ENCODE measurements around the gene MYOM1. TPM values are rescaled to one million over a fixed set of nuclear protein-coding genes. Genes with fewer than 3 reads are reported as not detected.

The MYOM1 gene
- total and polyA plus RNA-seq, 2 donors (not counting 3 experiments of a cell fraction or from before 2014, with no cell fraction given): 0.08 TPM; not detected in 1

DNA sequence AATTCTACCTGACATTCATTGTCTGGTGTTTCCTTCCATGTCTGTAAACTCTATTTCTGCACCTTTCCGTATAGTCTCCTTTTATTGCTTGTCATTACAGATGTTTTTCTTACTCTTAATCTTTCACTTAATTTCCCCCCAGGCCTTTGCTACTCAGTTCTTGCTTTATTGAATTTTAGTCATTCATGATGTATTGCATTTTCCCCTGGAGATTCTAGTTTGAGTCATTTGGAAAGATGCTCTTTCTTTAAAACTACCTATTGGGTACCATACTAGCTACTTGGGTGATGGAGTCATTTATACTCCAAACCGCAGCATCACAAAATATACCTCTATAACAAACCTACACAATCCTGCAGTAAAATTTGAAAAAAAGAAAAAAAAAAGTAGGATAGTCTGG is 179.6 kb downstream of the MYOM1 start:
- TF ChIP-seq, protein P1, sequence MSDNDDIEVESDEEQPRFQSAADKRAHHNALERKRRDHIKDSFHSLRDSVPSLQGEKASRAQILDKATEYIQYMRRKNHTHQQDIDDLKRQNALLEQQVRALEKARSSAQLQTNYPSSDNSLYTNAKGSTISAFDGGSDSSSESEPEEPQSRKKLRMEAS (IDR thresholded peaks at IDR 0.05; ENCODE audit: insufficient read depth, insufficient read length): no peak
- TF ChIP-seq MYC (IDR thresholded peaks at IDR 0.05; ENCODE audit: low read depth, low read length): no peak
- TF ChIP-seq GATA2 (IDR thresholded peaks at IDR 0.05; ENCODE audit: insufficient read depth, insufficient read length, low read depth, low read length): no peak
- no peak for TF ChIP-seq FOS (IDR thresholded peaks at IDR 0.05; ENCODE audit: borderline replicate concordance, insufficient read depth, low read length)
- no peak for TF ChIP-seq JUN (IDR thresholded peaks at IDR 0.05; ENCODE audit: borderline replicate concordance, insufficient read depth, insufficient read length, low read depth)
- no peak for TF ChIP-seq POLR2AphosphoS5 (IDR thresholded peaks at IDR 0.05; ENCODE audit: insufficient read depth, low read depth, low read length)
- no peak for TF ChIP-seq EZH2 (IDR thresholded peaks at IDR 0.05; ENCODE audit: borderline replicate concordance, low read depth, low read length, severe bottlenecking)
- TF ChIP-seq POLR2A (IDR thresholded peaks at IDR 0.05; ENCODE audit: low read depth, low read length): no peak
- TF ChIP-seq CTCF (IDR thresholded peaks at IDR 0.05; ENCODE audit: extremely low read depth in 1 of 2, insufficient read depth in 1 of 2, low read depth in 1 of 2, low read length in 2 of 2): no peak
- no peaks in the 10 kb centered on the region for H3K27me3 ChIP-seq (ENCODE audit: control insufficient read depth in 2 of 2, insufficient read depth in 2 of 2, low read length in 2 of 2)
- H3K9me3 ChIP-seq (replicated peaks; ENCODE audit: control insufficient read depth, insufficient read depth, low read length): no peaks in the 10 kb centered on the region
- H3K79me2 ChIP-seq (ENCODE audit: control insufficient read depth, insufficient read depth, low read length): no peaks in the 10 kb centered on the region
- H2AFZ ChIP-seq (ENCODE audit: low read depth, low read length): no peak overlapping the region
- no peak overlapping the region for H3K4me2 ChIP-seq (ENCODE audit: insufficient read depth, low read length)
- BruUV-seq (replicated peaks): no TSS peak
- ChIA-PET POLR2A (no interaction called here), CTCF (interaction anchor here (3.9 kb wide), 1 partner anchor 22 kb away, joined by 25 read pairs; no protein-coding TSS in a partner anchor)
- DNase-seq (ENCODE audit: low read depth, low spot score) (no peak), FAIRE-seq (no peak)
- no peaks in the 10 kb centered on the region for H4K20me1 ChIP-seq (replicated peaks; ENCODE audit: control insufficient read depth, extremely low read depth, insufficient read depth, low read length)
- H3K9me1 ChIP-seq (replicated peaks; ENCODE audit: control insufficient read depth, extremely low read depth, insufficient read depth, low read length): no peaks in the 10 kb centered on the region
- intact Hi-C loops (cut with micrococcal nuclease) (no loop called here), dilution Hi-C loops (cut with MboI; ENCODE audit: extremely low pct_ligation_motif_present, low sequenced_read_pairs) (no loop called here)
- no peak overlapping the region for H3K4me3 ChIP-seq (replicated peaks in 1 of 3; ENCODE audit: insufficient read depth in 1 of 3, low read depth in 1 of 3, low read length in 3 of 3)
- H3K27ac ChIP-seq (ENCODE audit: insufficient read depth, low read depth, low read length): no peak overlapping the region
- H3K9ac ChIP-seq (replicated peaks; ENCODE audit: extremely low read depth, insufficient read depth, low read length): no peak overlapping the region
- no peaks in the 10 kb centered on the region for H3K36me3 ChIP-seq (ENCODE audit: control insufficient read depth in 2 of 2, extremely low read depth in 1 of 2, insufficient read depth in 2 of 2, low read length in 2 of 2)
- peaks cover 8% of the 10 kb centered on the region for H3K4me1 ChIP-seq (ENCODE audit: control insufficient read depth, extremely low read depth, insufficient read depth, low read length)
